A549 (cell line): ENCODE measurements around the gene TUBGCP2. TPM values are rescaled to one million over a fixed set of nuclear protein-coding genes. Genes with fewer than 3 reads are reported as not detected.

Experiments
- ATAC-seq, 2 experiments: fragments of 200-7000 bp in 1 of 2; fragments of >200 bp in 1 of 2; cut with Nextera tagmentation in 1 of 2; cut with Tn5 transposase in 1 of 2; 3 replicates each; pipeline versions ENCODE4 v1.8.0 to v1.9.1; 2018 to 2020; ENCODE audit warnings: mild to moderate bottlenecking in 1 of 2, moderate library complexity in 1 of 2
- CTCF ChIA-PET: fragments of 300-600 bp; sonication (Branson Sonifier 250); formaldehyde crosslinking; extraction: SDS; loops from one replicate; lab custom pipeline; 2021; ENCODE audit warnings: antibody characterized with exemption, inconsistent platforms; lab: Yijun Ruan, JAX
- POLR2A ChIA-PET: fragments of 350-600 bp; formaldehyde crosslinking; extraction: SDS; loops from one replicate; lab custom pipeline; 2021; ENCODE audit warnings: antibody characterized with exemption, inconsistent platforms; lab: Yijun Ruan, JAX
- DNase-seq, 2 experiments: peaks; one replicate each; pipeline versions ENCODE4 v3.0.0 to v3.0.0-alpha.2; 2011 to 2016; ENCODE audit warnings: low read depth in 1 of 2, low spot score in 1 of 2
- FAIRE-seq: peaks from 2 replicates; lab custom pipeline; 2011; peaks lifted over from hg19 to GRCh38; lab: Jason Lieb, UNC
- H3K27ac ChIP-seq, 2 experiments: fragments of >200 bp; sonication (Bioruptor Twin); formaldehyde crosslinking; 3 replicates each; pipeline ENCODE4 v1.5.1; 2016 to 2017
- H3K4me1 ChIP-seq: fragments of >200 bp; sonication (Bioruptor Twin); formaldehyde crosslinking; 3 replicates; pipeline ENCODE4 v1.6.1; 2016
- H3K4me2 ChIP-seq: fragments of >200 bp; sonication (Bioruptor Twin); formaldehyde crosslinking; 3 replicates; pipeline ENCODE4 v1.6.1; 2016
- H3K4me3 ChIP-seq: fragments of >200 bp; sonication (Bioruptor Twin); formaldehyde crosslinking; 3 replicates; pipeline ENCODE4 v1.5.1; 2016
- H3K9me3 ChIP-seq: fragments of >200 bp; sonication (Bioruptor Twin); formaldehyde crosslinking; 3 replicates; pipeline ENCODE4 v1.6.1; 2016
- BHLHE40 ChIP-seq: IDR thresholded peaks from 2 replicates; pipeline ENCODE4 v1.6.1; 2012; ENCODE audit warnings: low read depth, low read length, inconsistent platforms
- CEBPB ChIP-seq, 2 experiments: fragments of >200 bp in 1 of 2; sonication (Bioruptor Twin) in 1 of 2; formaldehyde crosslinking in 1 of 2; IDR thresholded peaks; 2 replicates each; pipeline ENCODE4 v1.6.1; 2012 to 2016
- E2F6 ChIP-seq: IDR thresholded peaks from 2 replicates; pipeline ENCODE4 v1.6.1; 2012; ENCODE audit warnings: low read depth, borderline replicate concordance
- EHF ChIP-seq: fragments of 250-450 bp; sonication (Bioruptor Pico); IDR thresholded peaks from 2 replicates; pipeline ENCODE4 v1.5.0; 2020; ENCODE audit warnings: mild to moderate bottlenecking
- EP300 ChIP-seq, 2 experiments: fragments of >200 bp; sonication (Bioruptor Twin); formaldehyde crosslinking; IDR thresholded peaks; 2 replicates in 1 of 2; 3 replicates in 1 of 2; pipeline ENCODE4 v1.6.1; 2016 to 2017
- HOXB5 ChIP-seq: fragments of 250-450 bp; sonication (Bioruptor Pico); IDR thresholded peaks from 2 replicates; pipeline ENCODE4 v1.5.0; 2020; ENCODE audit warnings: mild to moderate bottlenecking, moderate library complexity
- JUNB ChIP-seq: fragments of >200 bp; sonication (Bioruptor Twin); formaldehyde crosslinking; IDR thresholded peaks from 2 replicates; pipeline ENCODE4 v1.6.1; 2016
- NPAS2 ChIP-seq: fragments of 250-450 bp; sonication (Bioruptor Pico); IDR thresholded peaks from 2 replicates; pipeline ENCODE4 v1.8.0; 2022; ENCODE audit warnings: mild to moderate bottlenecking, moderate library complexity, borderline replicate concordance
- NR3C1 ChIP-seq: fragments of >200 bp; sonication (Bioruptor Twin); formaldehyde crosslinking; IDR thresholded peaks from 3 replicates; pipeline ENCODE4 v1.6.1; 2017
- POLR2AphosphoS2 ChIP-seq: conservative IDR thresholded peaks from 2 replicates; pipeline ENCODE4 v1.6.1; 2012; ENCODE audit warnings: low read length, improper control_type of control experiment, inconsistent platforms
- RFX5 ChIP-seq: fragments of 450-650 bp; IDR thresholded peaks from 2 replicates; pipeline ENCODE4 v1.7.1; 2014; ENCODE audit warnings: antibody characterized with exemption, mild to moderate bottlenecking, moderate library complexity
- SREBF2 ChIP-seq: fragments of 450-650 bp; IDR thresholded peaks from 2 replicates; pipeline ENCODE4 v1.6.1; 2014; ENCODE audit warnings: mild to moderate bottlenecking, moderate library complexity
- WGBS: methylation state at CpG from one replicate; pipeline ENCODE4 v1.1.6; 2017; ENCODE audit errors: missing lambda C conversion rate; 5-methylcytosine and 5-hydroxymethylcytosine counted together
- polyA plus RNA-seq, 4 experiments: library from polyadenylated mRNA; depleted of rRNA in 3 of 4; stranded (reverse); fragments of >200 nt; fragmentation: RNase III in 1 of 4; extraction: RNeasy Plus Mini Kit Qiagen cat#74134 plus additional on column Dnase treatment in 1 of 4; gene quantifications; 2 replicates in 3 of 4; 3 replicates in 1 of 4; pipeline ENCODE4 v1.2.3, GENCODE V29; 2011 to 2017
- TF ChIP-seq, protein P1 (sequence below): IDR thresholded peaks from 2 replicates; pipeline ENCODE4 v1.6.1; 2012
- TF ChIP-seq, protein P2 (sequence below): fragments of 450-650 bp; IDR thresholded peaks from 2 replicates; pipeline ENCODE4 v1.6.1; 2014; ENCODE audit warnings: antibody characterized with exemption
- TF ChIP-seq, protein P3 (sequence below): fragments of 200-600 bp; sonication (generic); IDR thresholded peaks from 2 replicates; pipeline ENCODE4 v1.6.1; 2016; ENCODE audit warnings: antibody characterized with exemption, mild to moderate bottlenecking, moderate library complexity
- TF ChIP-seq, protein P4 (sequence below): fragments of >200 bp; sonication (Bioruptor Twin); formaldehyde crosslinking; IDR thresholded peaks from 2 replicates; pipeline ENCODE4 v1.6.1; 2016
- TF ChIP-seq, protein P5 (sequence below): fragments of 250-450 bp; sonication (Bioruptor Pico); IDR thresholded peaks from 2 replicates; pipeline ENCODE4 v1.5.0; 2021; ENCODE audit warnings: mild to moderate bottlenecking, moderate library complexity, borderline replicate concordance

The TUBGCP2 gene
- polyA plus RNA-seq, 2 of the 4 experiments (the other 2 are of a cell fraction): 33.6 to 44.5 TPM

GRCh38 chr10:133326745-133327650 lies 18.3 kb upstream of the TUBGCP2 start:
- Histone ChIP-seq H3K4me2 (peak overlapping the region; percentile 42), H3K9me3 (no peaks in the 10 kb centered on the region), H3K4me3 (no peak overlapping the region), H3K27ac (no peak overlapping the region), H3K4me1 (peaks cover 27% of the 10 kb centered on the region)
- DNase-seq (peak in 1 of 2 experiments; percentile 41), ATAC-seq (no peak), FAIRE-seq (no peak)
- TF ChIP-seq BHLHE40 (no peak), CEBPB (IDR thresholded peaks at IDR 0.05) (no peak), JUNB (no peak), EP300 (IDR thresholded peaks at IDR 0.05) (no peak), SREBF2 (no peak), E2F6 (no peak), NR3C1 (no peak), RFX5 (no peak), HOXB5 (CRISPR knock-in tag) (no peak), POLR2AphosphoS2 (no peak), NPAS2 (CRISPR knock-in tag) (no peak)
- TF ChIP-seq, protein P1, sequence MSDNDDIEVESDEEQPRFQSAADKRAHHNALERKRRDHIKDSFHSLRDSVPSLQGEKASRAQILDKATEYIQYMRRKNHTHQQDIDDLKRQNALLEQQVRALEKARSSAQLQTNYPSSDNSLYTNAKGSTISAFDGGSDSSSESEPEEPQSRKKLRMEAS: no peak
- TF ChIP-seq, protein P2, sequence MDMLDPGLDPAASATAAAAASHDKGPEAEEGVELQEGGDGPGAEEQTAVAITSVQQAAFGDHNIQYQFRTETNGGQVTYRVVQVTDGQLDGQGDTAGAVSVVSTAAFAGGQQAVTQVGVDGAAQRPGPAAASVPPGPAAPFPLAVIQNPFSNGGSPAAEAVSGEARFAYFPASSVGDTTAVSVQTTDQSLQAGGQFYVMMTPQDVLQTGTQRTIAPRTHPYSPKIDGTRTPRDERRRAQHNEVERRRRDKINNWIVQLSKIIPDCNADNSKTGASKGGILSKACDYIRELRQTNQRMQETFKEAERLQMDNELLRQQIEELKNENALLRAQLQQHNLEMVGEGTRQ: no peak
- TF ChIP-seq, protein P3, sequence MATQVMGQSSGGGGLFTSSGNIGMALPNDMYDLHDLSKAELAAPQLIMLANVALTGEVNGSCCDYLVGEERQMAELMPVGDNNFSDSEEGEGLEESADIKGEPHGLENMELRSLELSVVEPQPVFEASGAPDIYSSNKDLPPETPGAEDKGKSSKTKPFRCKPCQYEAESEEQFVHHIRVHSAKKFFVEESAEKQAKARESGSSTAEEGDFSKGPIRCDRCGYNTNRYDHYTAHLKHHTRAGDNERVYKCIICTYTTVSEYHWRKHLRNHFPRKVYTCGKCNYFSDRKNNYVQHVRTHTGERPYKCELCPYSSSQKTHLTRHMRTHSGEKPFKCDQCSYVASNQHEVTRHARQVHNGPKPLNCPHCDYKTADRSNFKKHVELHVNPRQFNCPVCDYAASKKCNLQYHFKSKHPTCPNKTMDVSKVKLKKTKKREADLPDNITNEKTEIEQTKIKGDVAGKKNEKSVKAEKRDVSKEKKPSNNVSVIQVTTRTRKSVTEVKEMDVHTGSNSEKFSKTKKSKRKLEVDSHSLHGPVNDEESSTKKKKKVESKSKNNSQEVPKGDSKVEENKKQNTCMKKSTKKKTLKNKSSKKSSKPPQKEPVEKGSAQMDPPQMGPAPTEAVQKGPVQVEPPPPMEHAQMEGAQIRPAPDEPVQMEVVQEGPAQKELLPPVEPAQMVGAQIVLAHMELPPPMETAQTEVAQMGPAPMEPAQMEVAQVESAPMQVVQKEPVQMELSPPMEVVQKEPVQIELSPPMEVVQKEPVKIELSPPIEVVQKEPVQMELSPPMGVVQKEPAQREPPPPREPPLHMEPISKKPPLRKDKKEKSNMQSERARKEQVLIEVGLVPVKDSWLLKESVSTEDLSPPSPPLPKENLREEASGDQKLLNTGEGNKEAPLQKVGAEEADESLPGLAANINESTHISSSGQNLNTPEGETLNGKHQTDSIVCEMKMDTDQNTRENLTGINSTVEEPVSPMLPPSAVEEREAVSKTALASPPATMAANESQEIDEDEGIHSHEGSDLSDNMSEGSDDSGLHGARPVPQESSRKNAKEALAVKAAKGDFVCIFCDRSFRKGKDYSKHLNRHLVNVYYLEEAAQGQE: no peak
- TF ChIP-seq, protein P4, sequence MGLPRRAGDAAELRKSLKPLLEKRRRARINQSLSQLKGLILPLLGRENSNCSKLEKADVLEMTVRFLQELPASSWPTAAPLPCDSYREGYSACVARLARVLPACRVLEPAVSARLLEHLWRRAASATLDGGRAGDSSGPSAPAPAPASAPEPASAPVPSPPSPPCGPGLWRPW: no peak
- TF ChIP-seq, protein P5, sequence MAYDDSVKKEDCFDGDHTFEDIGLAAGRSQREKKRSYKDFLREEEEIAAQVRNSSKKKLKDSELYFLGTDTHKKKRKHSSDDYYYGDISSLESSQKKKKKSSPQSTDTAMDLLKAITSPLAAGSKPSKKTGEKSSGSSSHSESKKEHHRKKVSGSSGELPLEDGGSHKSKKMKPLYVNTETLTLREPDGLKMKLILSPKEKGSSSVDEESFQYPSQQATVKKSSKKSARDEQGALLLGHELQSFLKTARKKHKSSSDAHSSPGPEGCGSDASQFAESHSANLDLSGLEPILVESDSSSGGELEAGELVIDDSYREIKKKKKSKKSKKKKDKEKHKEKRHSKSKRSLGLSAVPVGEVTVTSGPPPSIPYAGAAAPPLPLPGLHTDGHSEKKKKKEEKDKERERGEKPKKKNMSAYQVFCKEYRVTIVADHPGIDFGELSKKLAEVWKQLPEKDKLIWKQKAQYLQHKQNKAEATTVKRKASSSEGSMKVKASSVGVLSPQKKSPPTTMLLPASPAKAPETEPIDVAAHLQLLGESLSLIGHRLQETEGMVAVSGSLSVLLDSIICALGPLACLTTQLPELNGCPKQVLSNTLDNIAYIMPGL (CRISPR knock-in tag): no peak
- POLR2A ChIA-PET: no interaction called here
- CTCF ChIA-PET: interaction anchor here (1.1 to 4.2 kb wide), 6 partner anchors 7 to 180 kb away, joined by 3 to 76 read pairs (median 4); partner anchors contain the start of genes MTG1 and PRAP1
- WGBS: 72% methylated on average over 24 of the region's 28 CpGs

GRCh38 chr10:133326223-133326551 lies 17.5 kb upstream of the TUBGCP2 start:
- Histone ChIP-seq H3K4me3 (peak overlapping the region; percentile 44; the same call in 2 of the 3 replicates), H3K4me2 (peak overlapping the region; percentile 68)
- FAIRE-seq: no peak

More at GRCh38 chr10:133326223-133326551, 17.5 kb upstream of the TUBGCP2 start:
- no peaks in the 10 kb centered on the region for H3K9me3 ChIP-seq
- ChIA-PET POLR2A (no interaction called here), CTCF (interaction anchor here (1.2 kb wide), 2 partner anchors 12 to 18 kb away, joined by 3 read pairs; no protein-coding TSS in a partner anchor)
- peaks cover 27% of the 10 kb centered on the region for H3K4me1 ChIP-seq
- no peak for TF ChIP-seq EHF (CRISPR knock-in tag)
- TF ChIP-seq, protein P1: no peak
- ATAC-seq: no peak
- H3K27ac ChIP-seq: peak overlapping the region in 1 of 2 experiments; percentile 75; a peak in 3 of 6 replicates
- DNase-seq: no peak
- 93% methylated on average over 9 of the region's 9 CpGs for WGBS
